NCI-H1105 (cell line): Measurements from ENCODE around the gene ELL.
"Not testable (repeated sequence)": the region's sequence is repeated elsewhere in the genome, so short reads cannot be mapped to it uniquely, and the experiment has no call there.

Source experiments
- DNase-seq: peaks from one replicate; lab custom pipeline; 2025; lab: John Stamatoyannopoulos, UW

Gene ELL

DNA sequence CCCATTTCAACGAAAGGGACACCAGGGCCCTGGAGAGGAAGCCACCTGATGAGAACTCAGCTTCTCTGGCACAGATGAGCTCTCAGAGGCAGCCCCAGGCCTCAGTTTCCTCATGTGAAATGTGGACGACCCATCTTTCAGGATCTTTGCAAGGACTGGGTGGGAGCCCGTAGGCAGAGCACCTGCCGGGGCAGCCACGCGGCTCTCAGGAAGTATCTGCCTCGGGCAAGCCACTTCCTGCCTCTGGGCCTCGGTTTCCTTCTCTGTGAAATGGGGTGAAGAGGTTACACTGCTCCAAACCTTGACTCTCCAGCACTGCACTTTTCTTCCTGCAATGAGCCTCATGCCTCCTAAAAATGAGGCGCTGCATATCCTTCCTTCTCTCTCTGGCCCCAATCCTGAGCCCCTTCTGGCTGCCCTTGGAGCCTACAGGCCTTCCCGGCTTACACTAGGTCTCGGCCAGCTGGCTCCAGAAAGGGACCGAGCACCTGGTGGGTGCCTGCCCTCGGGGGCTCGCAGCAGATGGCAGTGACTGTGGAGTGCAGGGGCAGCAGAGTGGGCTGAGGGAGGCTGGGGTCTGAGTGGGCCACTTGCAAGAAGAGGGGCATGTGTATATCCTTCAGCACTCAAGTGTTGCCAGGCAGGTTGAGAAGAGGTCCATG lies 99.2 kb downstream of the ELL start:
- DNase-seq: no peak

DNA sequence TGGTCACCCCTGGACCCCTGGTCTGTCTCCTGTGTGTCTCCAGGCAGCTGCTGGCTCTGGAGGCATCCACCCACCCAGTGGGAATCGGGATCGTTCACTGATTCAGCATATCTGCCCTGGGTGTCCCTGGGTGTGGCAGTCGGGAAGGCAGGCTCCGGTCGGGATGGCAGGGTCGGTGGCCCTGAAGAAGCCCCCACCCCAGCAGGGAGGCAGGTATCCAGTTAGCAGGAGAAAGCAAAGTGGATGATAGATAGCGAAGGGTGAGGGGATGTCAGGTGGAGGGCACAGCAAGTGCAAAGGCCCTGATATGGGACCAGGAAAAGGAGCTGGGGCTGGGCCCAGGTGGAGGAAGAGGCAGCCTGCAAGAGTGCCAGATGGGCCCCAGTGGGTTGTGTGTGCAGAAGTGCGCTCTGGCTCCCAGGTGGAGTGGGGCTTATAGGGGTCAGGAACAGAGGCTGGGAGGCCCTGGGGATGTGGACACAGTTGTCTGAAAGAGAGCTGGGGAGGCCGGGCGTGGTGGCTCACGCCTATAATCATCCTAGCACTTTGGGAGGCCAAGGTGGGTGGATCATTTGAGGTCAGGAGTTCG lies 100.4 kb downstream of the ELL start:
- no peak for DNase-seq

DNA sequence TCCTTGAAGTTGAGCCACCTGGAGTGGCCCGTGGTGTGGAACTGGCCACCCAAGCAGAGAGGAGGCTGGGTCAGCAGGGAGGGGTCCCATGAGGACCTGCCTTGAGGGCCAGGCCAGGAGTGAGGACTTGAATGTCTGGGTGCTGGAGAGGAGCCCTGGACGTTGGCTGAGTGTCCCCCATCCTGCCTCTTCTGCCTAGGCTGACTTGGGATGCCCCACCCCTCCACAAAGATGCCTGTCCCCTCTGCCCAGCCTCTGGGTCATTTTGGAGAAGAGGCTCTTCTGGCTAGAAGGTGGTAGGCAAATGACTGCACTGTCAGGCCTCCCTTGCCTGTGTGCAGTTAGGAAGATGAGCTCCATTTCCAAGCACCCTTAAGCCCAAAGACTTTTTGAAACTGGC lies 100.9 kb downstream of the ELL start:
- no peak for DNase-seq

DNA sequence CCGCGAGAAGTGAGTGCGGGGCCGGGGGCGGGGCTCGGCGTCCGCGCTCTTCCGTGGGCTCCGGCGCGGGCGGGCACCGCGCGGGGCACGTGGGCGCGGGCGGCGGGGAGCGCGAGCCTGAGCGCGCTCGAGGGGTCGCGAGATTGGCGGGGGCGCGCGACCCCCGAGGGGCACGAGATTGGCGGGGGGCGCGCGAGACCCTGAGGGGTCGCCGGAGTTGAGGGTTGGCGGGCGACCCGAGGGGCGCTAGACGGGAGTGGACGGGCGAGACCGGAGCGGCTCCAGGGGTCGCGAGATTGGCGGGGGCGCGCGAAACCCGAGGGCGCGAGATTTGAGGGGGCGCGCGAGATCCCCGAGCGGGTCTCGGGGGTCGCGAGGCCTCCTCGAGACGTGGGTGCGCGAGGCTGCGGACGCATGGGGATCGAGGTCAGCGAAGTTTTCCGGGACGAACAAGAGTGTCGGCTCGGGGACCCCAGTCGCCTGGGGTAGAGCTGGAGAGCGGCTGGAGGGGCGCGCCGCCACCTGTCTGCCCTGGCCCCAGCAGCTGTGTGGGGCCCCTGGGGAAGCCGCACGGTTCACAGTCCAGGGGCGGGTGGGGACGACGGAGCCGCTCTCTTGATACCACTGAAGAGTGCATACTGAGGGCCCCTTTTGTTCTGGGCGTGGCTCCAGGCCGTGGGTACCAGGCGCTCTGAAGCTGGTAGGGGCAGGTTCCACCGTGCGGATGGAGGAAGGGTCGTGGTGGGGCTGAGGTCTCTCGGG lies 102.0 kb downstream of the ELL start:
- DNase-seq: no peak

DNA sequence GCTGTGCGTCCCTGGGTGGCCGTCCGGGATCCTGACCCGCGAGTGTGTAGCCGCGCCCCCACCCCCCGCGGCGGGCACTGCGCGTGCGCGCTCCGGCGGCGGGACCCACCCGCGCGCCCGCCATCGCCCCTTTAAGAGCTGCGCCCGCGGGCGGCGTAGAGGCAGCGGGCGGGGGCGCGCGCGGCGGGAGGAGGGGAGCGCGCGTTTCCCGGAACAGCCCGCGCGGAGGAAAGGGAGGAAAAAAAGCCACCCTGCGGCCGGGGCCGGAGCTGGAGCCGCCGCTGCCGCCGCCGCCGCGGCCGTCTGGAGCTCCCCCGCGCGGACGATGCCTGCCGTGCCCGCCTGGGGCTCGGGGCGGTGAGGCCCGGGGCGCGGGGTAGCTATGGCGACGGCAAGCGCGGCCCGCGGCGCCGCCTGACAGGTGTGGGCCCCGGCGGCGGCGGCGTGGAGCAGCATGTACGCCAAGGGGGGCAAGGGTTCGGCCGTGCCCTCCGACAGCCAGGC lies 102.6 kb downstream of the ELL start, which contains the start of gene SSBP4:
TSS of gene SSBP4 (plus strand) at position 204 of the 504 bp plus-strand sequence. CDS start at position 455, 251 bp downstream.
- DNase-seq: peak; percentile 75

- DNase-seq: no peak
Measured at GRCh38 chr19:18418483-18419194, 103.2 kb downstream of the ELL start.

DNA sequence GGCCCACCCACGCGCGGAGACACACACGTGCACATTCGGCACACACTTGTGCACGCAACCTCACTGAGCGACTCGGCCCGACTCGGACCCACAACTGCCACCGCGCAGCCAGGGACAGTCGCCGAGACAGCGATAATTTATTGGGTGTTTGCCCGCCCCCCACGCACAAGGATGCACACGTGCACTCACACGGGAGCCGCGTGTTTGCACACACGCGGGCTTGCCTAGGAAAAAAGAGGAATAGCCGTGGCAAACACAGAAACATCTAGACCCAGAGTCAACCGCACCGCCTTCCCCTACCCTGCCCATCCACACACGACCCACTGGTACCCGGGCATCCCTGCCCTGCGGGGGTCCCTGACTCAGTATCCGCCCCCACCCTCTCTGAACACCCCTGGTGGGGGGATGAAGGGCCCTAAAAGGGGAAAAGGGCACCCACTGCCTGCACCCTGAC lies 103.8 kb downstream of the ELL start:
- DNase-seq: no peak

DNA sequence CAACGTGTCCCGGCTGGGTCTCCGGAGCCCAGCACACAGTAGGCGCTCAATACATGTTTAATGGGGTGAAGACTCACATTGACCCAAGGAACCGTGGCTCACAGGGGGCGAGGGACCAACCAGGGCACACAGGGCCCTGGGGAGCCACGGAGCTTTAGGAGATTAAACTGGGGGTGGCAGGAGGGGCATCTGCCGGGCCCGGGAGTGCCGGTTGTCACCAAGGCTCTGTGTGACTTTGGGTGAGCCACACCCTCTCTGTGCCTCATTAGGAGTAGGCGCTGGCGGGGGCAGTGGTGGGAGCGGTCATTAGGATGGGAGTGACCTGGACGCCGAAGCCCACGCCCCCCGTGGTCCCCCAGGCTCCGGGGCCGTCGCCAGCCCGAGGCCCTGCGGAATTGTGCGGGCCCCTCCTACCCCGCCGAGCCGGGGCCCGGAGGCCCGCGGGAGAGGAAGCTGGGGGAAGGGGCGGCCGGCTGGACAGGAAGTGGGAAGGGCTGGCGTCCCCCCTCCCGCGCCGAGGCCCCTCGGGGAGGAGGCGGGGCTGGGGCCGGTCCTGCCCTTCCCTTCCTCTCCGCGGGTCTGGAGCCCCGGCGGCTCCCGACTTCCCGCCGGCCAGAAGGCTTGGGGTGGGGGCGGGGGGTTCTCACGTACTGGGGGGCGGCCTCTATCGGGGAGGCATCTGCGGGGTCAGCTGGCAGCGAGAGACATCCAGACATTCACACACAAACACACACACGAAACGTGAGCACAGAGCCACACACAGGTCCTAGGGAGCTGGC lies 104.4 kb downstream of the ELL start:
- no peak for DNase-seq

GRCh38 chr19:18416778-18417249 lies 105.1 kb downstream of the ELL start:
- DNase-seq: peak; percentile 77

DNA sequence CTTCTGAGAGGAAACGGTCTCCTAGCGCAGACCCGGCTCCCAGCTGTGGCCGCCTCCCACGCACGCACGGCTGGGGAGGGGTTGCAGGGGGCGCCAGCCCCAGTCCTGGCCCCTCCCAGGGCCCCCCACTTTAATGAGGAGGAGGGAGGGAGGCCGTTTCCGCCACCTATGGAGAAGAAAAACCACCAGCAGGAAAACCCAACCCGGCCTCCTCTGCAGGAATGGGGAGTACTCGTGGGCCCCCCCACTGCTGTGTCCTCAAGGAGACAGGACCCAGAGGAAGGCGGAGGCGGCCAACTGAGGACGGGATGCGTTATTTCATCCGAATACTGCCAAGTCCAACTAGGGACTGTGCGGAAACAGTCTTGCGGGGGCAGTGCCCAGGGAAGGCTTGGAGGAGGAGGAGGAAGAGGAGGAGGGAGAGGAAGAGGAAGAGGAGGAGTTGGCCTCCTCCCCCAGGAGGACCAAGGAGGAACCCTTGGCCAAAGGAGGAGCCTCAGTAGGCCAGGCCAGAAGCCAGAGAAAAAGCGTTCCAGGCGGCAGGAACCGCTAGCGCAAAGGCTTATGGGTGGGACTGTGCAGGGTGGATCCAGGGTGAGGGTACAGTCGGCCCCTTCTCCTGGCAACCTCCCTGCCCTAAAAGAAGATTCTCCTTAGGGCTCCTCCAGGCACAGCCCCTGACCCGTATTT lies 106.5 kb downstream of the ELL start:
- DNase-seq: no peak

DNA sequence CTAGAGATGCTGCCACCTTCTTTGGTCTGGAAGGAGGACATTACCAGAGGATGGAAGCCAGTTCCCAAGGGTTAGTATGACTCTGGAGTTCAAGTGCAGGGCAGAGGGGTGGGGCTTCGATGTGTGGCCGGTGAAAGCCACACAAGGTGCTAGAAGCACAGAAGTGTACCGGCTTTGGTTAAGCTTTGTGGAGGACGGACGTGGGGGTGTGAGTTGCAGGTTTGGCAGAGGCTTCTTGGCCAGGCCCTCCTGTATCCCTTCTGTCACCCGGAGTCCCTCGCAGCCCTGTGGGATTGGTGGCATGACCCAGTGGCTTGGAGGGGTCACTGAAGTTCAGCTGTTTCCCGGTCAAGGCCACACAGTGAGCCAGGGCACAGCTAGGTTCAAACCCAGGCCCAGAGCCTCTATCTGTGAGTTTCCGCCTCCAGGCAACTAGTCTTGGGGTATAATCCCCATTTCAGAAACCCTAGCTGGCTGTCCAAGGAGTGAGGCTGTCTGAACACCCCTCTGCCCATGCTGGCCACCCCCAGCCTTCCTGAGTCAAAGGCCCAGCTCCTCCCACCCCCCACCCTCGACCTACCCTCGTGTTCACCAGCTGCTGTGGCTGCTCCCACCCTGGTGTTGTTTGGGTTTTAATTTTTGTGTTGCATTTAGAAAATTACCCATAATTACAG lies 107.2 kb downstream of the ELL start:
- peak; percentile 44 for DNase-seq

DNA sequence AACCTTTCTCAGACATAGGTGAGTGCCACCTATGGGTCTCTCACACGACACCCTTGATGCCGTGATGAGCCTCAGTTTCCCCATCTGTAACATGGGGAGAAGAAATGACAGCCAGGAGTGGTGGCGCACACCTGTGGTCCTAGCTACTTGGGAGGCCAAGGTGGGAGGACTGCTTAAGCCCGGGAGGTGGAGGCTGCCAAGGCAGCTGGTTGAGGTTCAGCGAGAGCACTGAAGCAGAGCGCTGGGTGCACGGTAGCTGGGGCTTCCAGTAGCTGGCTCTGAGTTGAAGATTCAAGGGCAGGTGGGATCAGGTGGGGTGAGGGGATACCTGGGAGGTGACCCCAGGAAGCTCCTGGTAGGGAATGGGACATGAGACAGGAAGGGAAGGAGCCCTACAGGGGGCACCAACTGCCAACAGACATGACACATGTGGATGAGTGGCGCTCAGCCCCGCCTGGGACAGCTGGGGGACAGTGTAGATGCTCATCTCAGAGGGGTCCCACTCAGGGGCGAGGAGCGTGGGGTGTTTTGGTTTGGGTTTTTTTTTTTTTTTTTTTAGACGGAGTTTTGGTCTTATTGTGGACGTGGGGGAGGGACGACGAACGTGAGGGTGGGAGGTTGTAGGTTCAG lies 109.1 kb downstream of the ELL start:
- no peak for DNase-seq

DNA sequence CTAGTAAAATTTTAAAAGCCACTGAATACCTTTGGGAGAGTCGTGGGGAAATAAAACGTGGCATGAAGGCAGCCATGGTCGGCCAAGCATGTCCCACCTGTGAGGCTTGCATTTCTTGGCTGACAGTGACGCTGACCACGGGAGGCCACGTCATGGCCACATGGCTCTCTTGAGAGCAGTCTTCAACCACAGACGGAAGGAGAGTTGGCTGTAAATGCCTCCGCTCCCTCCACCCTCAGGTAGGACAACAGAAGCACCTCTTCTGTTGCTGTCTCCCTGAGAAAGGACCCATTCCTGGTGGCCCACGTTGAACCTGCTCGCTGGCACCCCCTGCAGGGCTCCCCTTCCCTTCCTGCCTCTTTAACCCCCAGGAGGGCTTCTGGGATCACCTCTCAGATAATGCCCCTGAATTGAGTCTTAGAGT lies 113.8 kb downstream of the ELL start:
- DNase-seq: no peak

DNA sequence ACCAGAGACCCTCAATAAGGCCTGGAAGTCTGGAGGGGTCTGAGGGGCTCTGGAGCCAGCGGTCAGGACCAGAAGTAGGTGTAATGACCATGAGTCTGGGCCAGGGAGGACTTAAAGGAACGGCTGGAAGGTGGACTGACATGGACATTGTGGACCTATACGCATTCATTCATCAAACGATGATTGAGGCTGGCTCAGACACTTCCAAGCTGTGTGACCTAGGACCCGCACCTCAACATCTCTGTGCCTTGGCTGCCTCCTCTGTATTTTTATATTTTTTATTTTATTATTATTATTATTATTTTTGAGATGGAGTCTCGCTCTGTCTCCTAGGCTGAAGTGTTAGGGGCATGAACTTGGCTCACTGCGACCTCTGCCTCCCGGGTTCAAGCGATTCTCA lies 115.1 kb downstream of the ELL start:
- DNase-seq: no peak

GRCh38 chr19:18405754-18406153 lies 116.1 kb downstream of the ELL start:
- not testable (repeated sequence) for DNase-seq

DNA sequence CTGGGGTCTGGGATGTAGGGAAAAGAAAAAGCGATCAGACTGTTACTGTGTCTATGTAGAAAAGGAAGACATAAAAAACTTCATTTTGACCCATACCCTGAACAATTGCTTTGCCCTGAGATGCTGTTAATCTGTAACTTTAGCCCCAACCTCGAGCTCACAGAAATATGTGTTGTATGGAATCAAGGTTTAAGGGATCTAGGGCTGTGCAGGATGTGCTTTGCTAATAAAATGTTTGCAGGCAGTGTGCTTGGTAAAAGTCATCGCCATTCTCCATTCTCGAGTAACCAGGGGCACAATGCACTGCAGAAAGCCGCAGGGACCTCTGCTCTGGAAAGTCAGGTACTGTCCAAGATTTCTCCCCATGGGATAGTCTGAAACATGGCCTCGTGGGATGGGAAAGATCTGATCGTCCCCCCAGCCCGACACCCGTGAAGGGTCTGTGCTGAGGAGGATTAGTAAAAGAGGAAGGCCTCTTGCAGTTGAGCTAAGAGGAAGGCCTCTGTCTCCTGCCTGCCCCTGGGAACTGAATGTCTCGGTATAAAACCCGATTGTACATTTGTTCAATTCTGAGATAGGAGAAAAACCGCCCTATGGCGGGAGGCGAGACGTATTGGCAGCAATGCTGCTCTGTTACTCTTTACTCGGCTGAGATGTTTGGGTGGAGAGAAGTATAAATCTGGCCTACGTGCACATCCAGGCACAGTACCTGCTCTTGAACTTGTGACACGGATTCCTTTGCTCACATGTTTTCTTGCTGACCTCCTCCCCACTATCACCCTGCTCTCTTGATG lies 119.2 kb downstream of the ELL start:
- DNase-seq: not testable (repeated sequence)

DNA sequence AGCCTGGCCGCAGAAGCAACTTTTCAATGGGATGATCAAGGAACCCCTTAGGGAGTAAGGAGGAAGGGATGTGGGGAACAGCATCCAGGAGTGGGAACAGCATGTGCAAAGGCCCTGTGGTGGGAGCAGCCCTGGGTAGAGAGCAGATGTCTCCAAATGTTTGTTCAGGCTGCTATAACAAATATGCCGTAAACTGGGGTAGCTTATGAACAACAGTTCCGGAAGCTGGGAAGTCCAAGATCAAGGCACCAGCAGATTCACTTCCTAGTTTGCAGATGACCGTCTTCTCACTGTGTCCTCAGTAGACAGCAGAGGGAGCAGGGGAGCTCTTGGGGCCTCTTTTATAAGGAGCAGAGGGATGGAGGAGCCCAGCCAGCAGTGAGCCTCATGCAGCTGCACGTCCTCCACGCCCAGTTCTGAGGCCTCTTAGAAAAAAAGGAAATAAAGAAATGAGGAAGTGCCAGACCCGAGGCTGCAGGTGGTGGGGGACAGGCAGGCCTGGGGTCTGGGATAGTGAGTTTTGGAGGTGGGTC lies 120.2 kb downstream of the ELL start:
- DNase-seq: no peak

- no peak for DNase-seq
Measured at GRCh38 chr19:18399008-18399407, 122.9 kb downstream of the ELL start.
